Activated CD8-positive, alpha-beta memory T cell treated with anti-CD3 and anti-CD28 coated beads for 48 hours (primary cell): ENCODE results near the gene TFDP1.
A peak's percentile ranks its signal among the peaks of the same experiment; 100 is the strongest.
"Not testable (repeated sequence)": the region's sequence is repeated elsewhere in the genome, so short reads cannot be mapped to it uniquely, and the experiment has no call there.

Experiments used
- DNase-seq, 3 experiments: peaks; one replicate each; pipeline ENCODE4 v3.0.0-alpha.2; 2020; ENCODE audit warnings: low read depth in 2 of 3, low spot score in 2 of 3

TFDP1 gene

GRCh38 chr13:113548778-113549621 is 35.6 kb upstream of the TFDP1 start:
- no peak for DNase-seq

GRCh38 chr13:113550453-113550852 is 34.1 kb upstream of the TFDP1 start:
- no peak for DNase-seq

GRCh38 chr13:113551081-113552000 is 33.2 kb upstream of the TFDP1 start:
- DNase-seq = no peak

GRCh38 chr13:113552079-113552478 is 32.5 kb upstream of the TFDP1 start:
- no peak for DNase-seq

GRCh38 chr13:113552786-113553434 is 31.6 kb upstream of the TFDP1 start:
- DNase-seq = no peak

GRCh38 chr13:113553511-113554332 is 30.8 kb upstream of the TFDP1 start:
- DNase-seq = no peak

- no peak for DNase-seq
Measured at GRCh38 chr13:113554333-113554700, 30.2 kb upstream of the TFDP1 start.

- DNase-seq = no peak
Measured at GRCh38 chr13:113555141-113555540, 29.4 kb upstream of the TFDP1 start.

GRCh38 chr13:113557013-113557412 is 27.5 kb upstream of the TFDP1 start:
- DNase-seq = no peak

GRCh38 chr13:113558461-113558860 is 26.1 kb upstream of the TFDP1 start:
- no peak for DNase-seq

- DNase-seq = no peak
Measured at GRCh38 chr13:113559061-113559460, 25.5 kb upstream of the TFDP1 start.

- no peak for DNase-seq
Measured at GRCh38 chr13:113559901-113560644, 24.5 kb upstream of the TFDP1 start.

GRCh38 chr13:113560645-113561416 is 23.7 kb upstream of the TFDP1 start:
- no peak for DNase-seq

GRCh38 chr13:113561417-113562084 is 23.0 kb upstream of the TFDP1 start:
- no peak for DNase-seq

GRCh38 chr13:113562085-113562749 is 22.3 kb upstream of the TFDP1 start:
- DNase-seq = peak in 2 of 3 experiments; percentile 23 to 25

GRCh38 chr13:113562844-113563243 is 21.7 kb upstream of the TFDP1 start:
- DNase-seq = no peak

GRCh38 chr13:113563511-113563910 is 21.0 kb upstream of the TFDP1 start:
- DNase-seq = not testable (repeated sequence)
